T47D (cell line): ENCODE measurements around the gene CA10.

Experiments
- DNase-seq, 2 experiments: peaks; one replicate each; pipeline versions ENCODE4 v3.0.0 to v3.0.0-alpha.2; 2011 to 2012; ENCODE audit warnings: low read depth in 1 of 2, low spot score in 1 of 2
- JUND ChIP-seq: IDR thresholded peaks from 2 replicates; pipeline ENCODE4 v1.6.1; 2012; ENCODE audit warnings: low read depth
- in situ Hi-C: cut with HindIII; loops from 2 replicates; pipeline ENCODE4 v1.10.0; 2016; ENCODE audit warnings: low sequenced_read_pairs, low pct_unique_long_range_greater_than_20kb

Gene CA10

GRCh38 chr17:51590071-51590656, 568.4 kb downstream of the CA10 start:
- DNase-seq = no peak
- in situ Hi-C loops = no loop called here
- no peak for TF ChIP-seq JUND

DNA sequence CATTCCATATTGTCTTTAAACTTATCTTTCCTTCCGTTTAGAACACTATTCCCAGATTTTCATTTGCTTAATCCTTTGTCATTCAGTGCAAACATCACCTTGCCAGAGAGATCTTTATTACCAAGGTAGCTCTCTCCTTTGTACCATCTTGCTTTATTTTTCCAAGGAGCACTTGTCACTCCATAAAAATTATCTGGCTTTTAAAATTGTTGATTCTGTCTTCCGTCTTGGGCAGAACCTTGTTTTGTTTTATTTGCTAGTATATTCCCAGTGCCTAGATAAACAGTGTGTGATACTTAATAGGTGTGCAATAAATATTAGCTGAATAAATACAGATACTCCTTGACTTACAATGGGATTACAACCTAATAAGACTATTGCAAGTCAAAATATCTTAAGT, 570.5 kb downstream of the CA10 start:
- no peak for DNase-seq
- no peak for TF ChIP-seq JUND
- in situ Hi-C loops = no loop called here

DNA sequence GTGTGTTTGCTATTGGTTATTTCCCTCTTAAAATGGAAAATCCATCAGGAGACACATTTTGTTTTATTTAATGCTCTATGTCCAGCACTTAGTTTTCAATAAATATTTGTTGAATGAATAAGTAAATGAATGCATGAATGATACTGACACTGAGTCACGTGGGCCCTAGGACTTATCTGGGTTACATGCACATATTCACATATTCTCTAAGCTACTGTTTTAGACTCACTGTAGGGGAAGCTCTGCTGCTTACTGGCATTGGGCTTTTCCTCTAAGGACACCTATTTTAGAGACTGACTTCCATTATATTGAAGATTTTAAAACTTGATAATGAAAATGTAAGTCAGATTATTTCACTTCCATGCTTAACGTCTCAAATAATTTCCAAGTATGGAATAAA, 571.0 kb downstream of the CA10 start:
- TF ChIP-seq JUND = no peak
- DNase-seq = no peak
- in situ Hi-C loops = no loop called here

GRCh38 chr17:51585514-51586104, 572.9 kb downstream of the CA10 start:
- TF ChIP-seq JUND = no peak
- in situ Hi-C loops = no loop called here
- peak; percentile 54 to 83 for DNase-seq

DNA sequence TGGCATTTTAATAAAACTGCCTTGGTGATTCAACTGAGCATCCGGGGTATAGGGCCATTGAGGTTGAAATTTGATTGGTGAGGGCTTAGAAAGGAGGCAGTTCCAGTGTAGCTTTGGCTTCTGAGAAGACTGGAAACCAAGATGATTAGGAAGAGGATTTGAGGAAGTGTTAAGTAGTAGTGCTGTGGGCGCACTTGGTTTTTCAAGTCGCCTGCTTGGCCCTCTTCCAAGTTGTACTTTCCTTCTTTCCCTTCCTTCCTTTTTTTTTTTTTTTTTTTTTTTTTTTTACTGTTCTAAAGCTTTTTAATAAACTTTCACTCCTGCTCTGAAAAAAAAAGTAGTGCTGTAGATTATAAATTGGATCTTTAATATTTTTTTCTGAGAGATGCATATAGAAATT, 577.6 kb downstream of the CA10 start:
- DNase-seq = no peak
- TF ChIP-seq JUND = no peak
- in situ Hi-C loops = no loop called here
